Activated T-helper 17 cell treated with anti-CD3 and anti-CD28 coated beads, Interleukin-2, amount 50 U/mL, for 72 hours (primary cell): Measurements from ENCODE around the gene EMP1. TPM values are rescaled to one million over a fixed set of nuclear protein-coding genes. Genes with fewer than 3 reads are reported as not detected.
A peak's percentile ranks its signal among the peaks of the same experiment; 100 is the strongest.

ENCODE experiments used
- ATAC-seq: fragments of 150-1000 bp; cut with Tn5 transposase; replicated peaks from 2 replicates; pipeline ENCODE4 v1.10.0; 2021; ENCODE audit warnings: mild to moderate bottlenecking, moderate library complexity
- H3K27ac Mint-ChIP-seq: one replicate; pipeline ENCODE4 v1.8.0; 2022; ENCODE audit warnings: mixed read lengths
- H3K27me3 Mint-ChIP-seq: one replicate; pipeline ENCODE4 v1.8.0; 2022; ENCODE audit warnings: mixed read lengths
- H3K36me3 Mint-ChIP-seq: one replicate; pipeline ENCODE4 v1.8.0; 2022; ENCODE audit warnings: low read depth, mild to moderate bottlenecking, mixed read lengths
- H3K4me1 Mint-ChIP-seq: one replicate; pipeline ENCODE4 v1.8.0; 2022; ENCODE audit warnings: mixed read lengths
- H3K4me3 Mint-ChIP-seq: one replicate; pipeline ENCODE4 v1.8.0; 2022; ENCODE audit warnings: mild to moderate bottlenecking, mixed read lengths
- H3K9me3 Mint-ChIP-seq: one replicate; pipeline ENCODE4 v1.8.0; 2022; ENCODE audit warnings: mixed read lengths
- total RNA-seq, 2 donors: library from RNA; stranded (reverse); gene quantifications; one replicate each; pipeline ENCODE4 v1.2.3, GENCODE V29; 2022

Gene EMP1
- total RNA-seq, 2 donors from 2014 or later, result 36.7 to 60.2 TPM

DNA sequence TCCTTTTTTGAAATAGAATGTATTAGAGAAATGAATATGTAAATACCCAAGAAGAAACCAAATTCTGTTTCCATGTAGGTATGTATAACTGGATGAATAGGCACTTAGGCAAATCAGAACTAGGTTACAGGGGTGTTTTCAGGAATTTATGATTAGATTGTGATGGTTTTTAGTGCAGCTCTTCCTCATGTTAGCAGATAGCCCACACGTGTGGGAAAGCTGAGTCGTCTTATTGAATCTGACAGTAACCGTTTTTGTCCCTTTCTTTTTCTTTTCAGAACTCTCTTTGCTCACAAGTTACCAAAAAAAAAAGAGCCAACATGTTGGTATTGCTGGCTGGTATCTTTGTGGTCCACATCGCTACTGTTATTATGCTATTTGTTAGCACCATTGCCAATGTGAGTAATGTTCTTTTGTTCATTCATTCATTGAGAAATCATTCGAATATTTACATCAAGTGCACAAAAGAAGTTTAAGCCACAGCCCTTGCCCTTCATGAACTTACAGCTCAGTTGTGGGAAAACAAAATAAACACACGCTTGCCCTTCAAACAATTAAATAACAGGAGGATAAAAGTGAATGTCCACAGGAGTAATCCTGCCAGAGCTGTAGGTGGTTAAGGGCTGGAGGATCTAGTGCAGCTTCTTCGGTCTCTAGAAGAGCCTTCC, 14.8 kb downstream of the EMP1 start:
- ATAC-seq, result peak; percentile 47
- no peaks in the 10 kb centered on the region for H3K27me3 Mint-ChIP-seq

DNA sequence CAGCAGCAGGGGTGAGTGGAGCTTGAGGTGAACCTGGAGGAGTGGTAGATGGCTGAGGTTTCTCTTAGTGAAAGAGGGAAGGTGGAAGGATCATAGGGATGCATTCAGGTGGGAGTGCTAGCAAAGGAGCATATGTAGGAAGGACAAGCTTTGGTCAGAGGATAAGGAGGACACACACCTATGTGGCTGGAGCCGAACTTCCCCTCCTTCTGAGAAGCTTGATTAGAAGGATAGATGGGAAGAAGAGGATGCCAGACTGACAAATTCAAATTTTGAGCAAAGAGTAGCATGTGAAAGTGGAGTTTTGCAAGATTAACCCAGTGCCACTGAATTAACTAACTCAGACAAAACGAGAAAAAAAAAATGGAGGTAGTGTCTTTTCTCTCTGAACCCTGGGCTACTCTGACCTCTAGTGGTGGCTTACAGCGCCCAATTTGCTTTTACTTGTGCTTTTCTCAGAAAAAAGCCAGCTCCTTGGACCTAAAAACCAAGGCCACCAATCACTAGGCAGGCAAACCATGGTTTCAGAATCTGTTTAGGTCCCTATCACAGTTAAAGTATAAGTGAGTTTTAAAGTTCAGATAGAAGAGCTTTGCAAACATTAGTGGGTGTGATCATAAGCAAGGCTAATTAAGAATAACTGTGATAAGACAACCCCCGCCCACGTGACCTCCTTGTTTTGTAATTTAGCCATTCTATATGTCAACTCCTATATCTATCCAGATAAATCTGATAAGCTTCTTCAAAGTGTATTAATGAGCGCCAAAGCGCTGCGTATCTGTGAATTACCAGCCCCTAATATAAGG, 15.5 kb downstream of the EMP1 start:
- peaks cover 28% of the 10 kb centered on the region for H3K4me1 Mint-ChIP-seq
- H3K36me3 Mint-ChIP-seq, result peaks cover 50% of the 10 kb centered on the region
- peak overlapping the region; percentile 65 for H3K4me3 Mint-ChIP-seq
- H3K27ac Mint-ChIP-seq, result peak overlapping the region; percentile 87
- no peaks in the 10 kb centered on the region for H3K27me3 Mint-ChIP-seq
- H3K9me3 Mint-ChIP-seq, result no peaks in the 10 kb centered on the region
- peak; percentile 29 for ATAC-seq

More for the DNA sequence above, 14.8 kb downstream of the EMP1 start:
- Mint-ChIP-seq H3K9me3 (no peaks in the 10 kb centered on the region), H3K27ac (peak overlapping the region; percentile 87), H3K4me3 (peak overlapping the region; percentile 65), H3K36me3 (peaks cover 49% of the 10 kb centered on the region), H3K4me1 (peaks cover 32% of the 10 kb centered on the region)

DNA sequence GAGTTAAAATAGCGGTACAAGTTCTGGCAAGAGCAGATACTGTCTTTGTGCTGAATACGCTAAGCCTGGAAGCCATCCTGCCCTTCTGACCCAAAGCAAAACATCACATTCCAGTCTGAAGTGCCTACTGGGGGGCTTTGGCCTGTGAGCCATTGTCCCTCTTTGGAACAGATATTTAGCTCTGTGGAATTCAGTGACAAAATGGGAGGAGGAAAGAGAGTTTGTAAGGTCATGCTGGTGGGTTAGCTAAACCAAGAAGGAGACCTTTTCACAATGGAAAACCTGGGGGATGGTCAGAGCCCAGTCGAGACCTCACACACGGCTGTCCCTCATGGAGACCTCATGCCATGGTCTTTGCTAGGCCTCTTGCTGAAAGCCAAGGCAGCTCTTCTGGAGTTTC, 18.5 kb downstream of the EMP1 start:
- peaks cover 57% of the 10 kb centered on the region for H3K36me3 Mint-ChIP-seq
- ATAC-seq, result no peak
- H3K4me1 Mint-ChIP-seq, result peaks cover 16% of the 10 kb centered on the region
- H3K27me3 Mint-ChIP-seq, result no peaks in the 10 kb centered on the region
- H3K9me3 Mint-ChIP-seq, result no peaks in the 10 kb centered on the region
- H3K4me3 Mint-ChIP-seq, result no peak overlapping the region
- H3K27ac Mint-ChIP-seq, result no peak overlapping the region

DNA sequence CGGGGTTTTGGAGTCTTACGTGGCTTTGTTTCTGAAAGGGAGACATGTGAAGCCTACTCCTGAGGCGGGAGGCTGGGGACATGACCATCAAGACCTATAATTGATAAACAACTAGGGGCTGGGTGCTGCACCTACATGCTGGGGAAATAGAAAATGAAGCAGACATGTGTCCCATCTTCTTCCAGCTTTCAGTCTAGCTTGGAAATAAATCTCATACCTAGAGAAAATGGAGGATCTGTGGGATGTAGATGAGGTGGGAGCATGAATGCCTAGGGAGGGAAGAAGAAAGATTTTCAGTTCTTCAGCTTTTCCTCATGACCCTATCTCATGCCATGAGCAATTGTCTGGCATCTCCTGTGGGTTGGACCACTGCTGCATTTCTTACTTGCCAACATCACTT, 22.1 kb downstream of the EMP1 start:
- Mint-ChIP-seq H3K4me3 (no peak overlapping the region), H3K27me3 (peaks cover 4% of the 10 kb centered on the region), H3K4me1 (no peaks in the 10 kb centered on the region), H3K27ac (no peak overlapping the region), H3K9me3 (no peaks in the 10 kb centered on the region), H3K36me3 (peaks cover 32% of the 10 kb centered on the region)
- ATAC-seq, result no peak

DNA sequence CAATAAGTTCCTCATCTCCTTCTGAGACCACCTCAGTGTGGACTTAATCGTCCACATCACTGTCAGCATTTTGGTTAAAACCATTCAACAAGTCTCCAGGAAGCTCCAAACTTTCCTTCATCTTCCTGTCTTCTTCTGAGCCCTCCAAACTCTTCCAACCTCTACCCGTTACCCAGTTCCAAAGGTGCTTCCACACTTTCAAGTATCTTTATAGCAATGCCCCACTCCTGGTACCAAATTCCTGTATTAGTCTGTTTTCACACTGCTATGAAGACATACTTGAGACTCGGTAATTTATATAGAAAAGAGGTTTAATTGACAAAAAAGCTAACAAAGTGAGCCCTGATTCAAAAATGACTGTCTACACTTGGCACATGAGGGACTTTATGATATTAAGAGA, 22.8 kb downstream of the EMP1 start:
- H3K4me1 Mint-ChIP-seq, result no peaks in the 10 kb centered on the region
- H3K4me3 Mint-ChIP-seq, result no peak overlapping the region
- H3K27me3 Mint-ChIP-seq, result peaks cover 9% of the 10 kb centered on the region
- H3K36me3 Mint-ChIP-seq, result peaks cover 26% of the 10 kb centered on the region
- no peak overlapping the region for H3K27ac Mint-ChIP-seq
- ATAC-seq, result no peak
- no peaks in the 10 kb centered on the region for H3K9me3 Mint-ChIP-seq

DNA sequence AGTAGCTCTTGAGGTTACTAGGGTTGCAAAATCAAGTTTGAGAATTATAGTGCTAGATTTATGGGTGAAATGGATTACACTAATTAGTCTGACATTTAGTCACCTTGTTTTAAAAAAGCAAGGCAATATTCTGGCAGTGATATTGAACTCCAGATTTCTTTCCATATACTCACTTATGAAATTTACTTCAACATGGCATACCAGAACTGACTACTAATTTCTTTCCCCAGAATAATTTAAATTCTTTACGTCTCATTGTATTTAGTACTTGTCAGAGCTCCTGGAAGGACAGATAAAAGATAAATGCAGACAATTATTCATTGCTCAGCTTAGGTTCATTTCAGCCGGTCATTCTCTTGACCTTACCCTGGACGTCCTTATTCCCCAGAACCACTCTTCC, 24.3 kb downstream of the EMP1 start:
- H3K9me3 Mint-ChIP-seq, result no peaks in the 10 kb centered on the region

DNA sequence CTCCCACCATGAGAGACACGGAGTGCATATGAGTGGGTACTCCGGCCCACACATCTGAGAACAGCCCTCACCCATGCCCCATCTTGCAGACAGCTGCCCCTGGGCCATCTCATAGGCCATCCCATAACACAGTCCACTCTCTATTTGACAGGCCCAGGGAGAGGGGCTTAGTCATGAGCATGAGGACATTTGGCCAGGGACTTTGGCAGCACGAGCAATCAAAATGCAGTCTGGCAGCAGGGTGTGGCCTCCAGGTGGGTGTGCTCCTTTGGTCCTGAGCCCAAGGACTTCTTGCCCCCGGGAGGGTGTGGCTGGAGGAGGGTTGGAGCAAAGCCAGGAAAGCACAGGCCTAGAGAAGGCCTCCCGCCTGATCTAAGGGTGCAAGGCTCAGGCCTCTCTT, 25.6 kb downstream of the EMP1 start:
- Mint-ChIP-seq H3K4me1 (no peaks in the 10 kb centered on the region), H3K27me3 (peaks cover 23% of the 10 kb centered on the region), H3K27ac (no peak overlapping the region), H3K36me3 (peaks cover 7% of the 10 kb centered on the region), H3K9me3 (no peaks in the 10 kb centered on the region), H3K4me3 (no peak overlapping the region)
- ATAC-seq, result no peak

More for the DNA sequence above, 24.3 kb downstream of the EMP1 start:
- ATAC-seq, result no peak
- Mint-ChIP-seq H3K27ac (no peak overlapping the region), H3K4me3 (no peak overlapping the region), H3K4me1 (no peaks in the 10 kb centered on the region), H3K27me3 (peaks cover 15% of the 10 kb centered on the region), H3K36me3 (peaks cover 13% of the 10 kb centered on the region)

DNA sequence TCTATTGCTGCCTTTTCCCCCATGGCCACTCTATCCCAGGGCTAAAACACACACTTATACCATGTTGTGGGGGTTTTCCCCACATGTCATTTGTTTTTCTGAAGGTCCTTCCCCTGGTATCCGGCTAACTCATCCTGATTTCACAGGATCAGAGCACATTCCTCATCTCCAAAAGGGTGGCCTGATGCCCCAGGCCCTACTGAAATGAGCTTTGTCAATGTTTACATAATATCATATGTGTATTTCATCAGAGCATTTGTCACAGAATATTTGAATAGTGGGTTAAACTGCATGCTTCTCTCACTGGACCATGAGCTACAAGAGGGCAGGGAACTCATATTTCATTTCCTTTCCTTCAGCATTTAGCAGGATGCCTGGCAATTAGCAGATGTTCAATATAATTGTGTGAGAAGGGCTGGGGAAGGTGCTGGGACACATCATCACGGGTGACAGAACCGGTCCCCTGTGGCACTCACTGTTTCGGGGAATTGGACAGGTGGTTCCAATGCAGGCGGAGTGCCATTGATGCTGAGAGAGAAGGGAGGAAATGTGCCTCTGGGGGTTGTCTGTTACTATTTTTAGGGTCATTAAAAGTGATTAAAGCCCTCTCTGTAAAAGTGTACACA, 26.8 kb downstream of the EMP1 start:
- no peaks in the 10 kb centered on the region for H3K9me3 Mint-ChIP-seq
- H3K4me3 Mint-ChIP-seq, result no peak overlapping the region
- H3K27ac Mint-ChIP-seq, result no peak overlapping the region
- ATAC-seq, result no peak
- no peaks in the 10 kb centered on the region for H3K4me1 Mint-ChIP-seq
- H3K36me3 Mint-ChIP-seq, result peaks cover 3% of the 10 kb centered on the region
- H3K27me3 Mint-ChIP-seq, result peaks cover 29% of the 10 kb centered on the region

DNA sequence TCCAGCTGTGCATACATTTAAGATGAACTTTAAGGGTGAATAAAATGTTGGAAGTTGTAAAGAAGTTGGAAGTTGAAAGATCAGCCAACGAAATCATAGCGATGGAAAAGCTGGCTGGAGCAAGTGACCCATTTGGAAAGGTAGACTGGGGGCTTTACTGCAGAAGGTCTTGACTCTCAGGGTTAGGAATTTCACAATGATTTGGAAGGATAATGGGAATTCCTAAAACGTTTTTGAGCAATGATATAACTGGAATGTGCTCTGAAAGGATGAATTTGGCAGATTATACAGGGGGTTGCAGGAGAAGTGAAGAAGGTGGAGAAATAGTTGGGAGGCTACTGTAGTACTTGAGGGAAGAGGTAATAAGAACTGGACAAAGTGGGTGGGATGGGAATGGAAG, 27.4 kb downstream of the EMP1 start:
- H3K27ac Mint-ChIP-seq, result no peak overlapping the region
- H3K27me3 Mint-ChIP-seq, result peaks cover 30% of the 10 kb centered on the region
- H3K9me3 Mint-ChIP-seq, result no peaks in the 10 kb centered on the region
- H3K4me1 Mint-ChIP-seq, result no peaks in the 10 kb centered on the region
- H3K4me3 Mint-ChIP-seq, result no peak overlapping the region
- no peaks in the 10 kb centered on the region for H3K36me3 Mint-ChIP-seq
- no peak for ATAC-seq

DNA sequence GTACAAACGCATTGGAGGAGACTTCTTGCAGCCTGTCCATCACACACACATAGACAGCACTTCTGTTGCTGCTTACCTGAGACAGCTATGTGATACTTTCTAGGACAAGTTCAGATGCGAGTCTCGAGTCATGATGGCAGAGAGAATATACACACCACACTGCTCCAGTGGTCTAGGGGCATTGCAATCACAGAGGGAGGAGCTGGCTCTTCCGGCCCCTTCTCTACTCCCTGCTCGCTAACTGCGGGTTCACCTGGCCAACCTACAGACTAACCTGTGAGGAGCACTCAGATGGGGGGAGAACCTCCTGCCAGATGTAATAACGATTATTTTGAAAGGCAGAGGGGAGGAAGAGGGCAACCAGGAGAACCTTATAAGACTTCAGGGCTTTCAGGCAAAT, 30.7 kb downstream of the EMP1 start:
- ATAC-seq, result no peak
- Mint-ChIP-seq H3K27me3 (peaks cover 39% of the 10 kb centered on the region), H3K36me3 (no peaks in the 10 kb centered on the region), H3K9me3 (no peaks in the 10 kb centered on the region), H3K27ac (no peak overlapping the region), H3K4me1 (no peaks in the 10 kb centered on the region), H3K4me3 (no peak overlapping the region)

DNA sequence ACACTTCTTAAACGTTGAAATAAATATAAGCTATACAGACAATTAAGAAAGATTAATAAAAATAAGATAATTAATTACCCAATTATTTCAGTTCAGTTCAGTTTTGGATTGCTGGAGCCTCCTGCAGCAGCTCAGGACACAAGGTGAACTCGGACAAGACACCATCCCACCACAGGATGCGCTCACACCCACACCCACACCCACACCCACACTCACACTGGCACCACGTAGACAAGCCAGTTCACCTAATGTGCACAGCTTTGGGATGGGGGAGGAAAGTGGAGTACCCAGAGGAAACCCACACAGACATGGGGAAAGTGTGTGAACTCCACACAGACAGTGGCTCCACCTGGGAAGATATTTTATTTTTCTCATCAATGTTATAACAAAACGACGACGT, 32.1 kb downstream of the EMP1 start:
- Mint-ChIP-seq H3K4me1 (no peaks in the 10 kb centered on the region), H3K4me3 (no peak overlapping the region), H3K27ac (no peak overlapping the region), H3K36me3 (no peaks in the 10 kb centered on the region), H3K9me3 (no peaks in the 10 kb centered on the region), H3K27me3 (peaks cover 36% of the 10 kb centered on the region)
- no peak for ATAC-seq

DNA sequence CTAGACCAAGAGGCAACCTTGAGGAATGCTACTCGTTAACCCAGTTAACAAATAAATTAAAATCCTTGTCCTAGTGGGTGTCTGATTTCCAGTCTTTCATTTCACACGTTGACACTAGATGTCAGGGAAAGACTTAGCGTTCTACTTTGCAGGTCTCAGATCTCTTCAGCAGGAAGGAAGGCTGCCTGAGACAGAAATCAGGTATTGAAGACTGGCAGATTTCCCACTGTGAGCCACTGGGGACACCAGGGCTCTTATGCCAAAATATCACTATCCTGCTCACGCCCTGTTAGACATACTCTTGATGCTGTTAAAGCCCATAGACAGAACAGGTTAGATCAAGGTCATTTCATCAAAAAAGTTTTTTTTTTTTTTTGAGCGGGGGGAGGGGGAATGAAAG, 33.0 kb downstream of the EMP1 start:
- peaks cover 31% of the 10 kb centered on the region for H3K27me3 Mint-ChIP-seq
- ATAC-seq, result no peak
- H3K9me3 Mint-ChIP-seq, result no peaks in the 10 kb centered on the region
- H3K36me3 Mint-ChIP-seq, result no peaks in the 10 kb centered on the region
- H3K4me3 Mint-ChIP-seq, result no peak overlapping the region
- no peaks in the 10 kb centered on the region for H3K4me1 Mint-ChIP-seq
- H3K27ac Mint-ChIP-seq, result no peak overlapping the region

DNA sequence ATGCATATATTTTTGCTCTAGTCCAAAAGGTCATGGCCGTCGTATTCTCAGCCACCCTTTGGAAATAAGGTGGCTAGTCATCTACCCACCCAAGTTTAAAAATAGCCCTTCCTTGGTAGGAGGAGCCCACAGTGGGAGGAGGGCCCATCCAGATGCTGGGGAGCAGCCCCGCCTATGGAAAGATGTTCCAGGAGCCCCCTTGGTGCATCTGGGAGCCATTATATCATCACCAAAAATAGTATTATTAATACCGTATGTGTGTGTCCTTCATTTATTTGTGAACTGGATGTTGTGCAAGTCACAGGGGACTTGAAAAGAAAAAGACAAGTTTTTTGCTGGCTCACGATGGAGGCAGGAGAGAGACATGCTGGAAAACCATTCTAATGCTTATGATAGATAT, 34.0 kb downstream of the EMP1 start:
- Mint-ChIP-seq H3K9me3 (no peaks in the 10 kb centered on the region), H3K4me1 (no peaks in the 10 kb centered on the region), H3K36me3 (no peaks in the 10 kb centered on the region), H3K4me3 (no peak overlapping the region), H3K27ac (no peak overlapping the region), H3K27me3 (peaks cover 29% of the 10 kb centered on the region)
- ATAC-seq, result no peak

DNA sequence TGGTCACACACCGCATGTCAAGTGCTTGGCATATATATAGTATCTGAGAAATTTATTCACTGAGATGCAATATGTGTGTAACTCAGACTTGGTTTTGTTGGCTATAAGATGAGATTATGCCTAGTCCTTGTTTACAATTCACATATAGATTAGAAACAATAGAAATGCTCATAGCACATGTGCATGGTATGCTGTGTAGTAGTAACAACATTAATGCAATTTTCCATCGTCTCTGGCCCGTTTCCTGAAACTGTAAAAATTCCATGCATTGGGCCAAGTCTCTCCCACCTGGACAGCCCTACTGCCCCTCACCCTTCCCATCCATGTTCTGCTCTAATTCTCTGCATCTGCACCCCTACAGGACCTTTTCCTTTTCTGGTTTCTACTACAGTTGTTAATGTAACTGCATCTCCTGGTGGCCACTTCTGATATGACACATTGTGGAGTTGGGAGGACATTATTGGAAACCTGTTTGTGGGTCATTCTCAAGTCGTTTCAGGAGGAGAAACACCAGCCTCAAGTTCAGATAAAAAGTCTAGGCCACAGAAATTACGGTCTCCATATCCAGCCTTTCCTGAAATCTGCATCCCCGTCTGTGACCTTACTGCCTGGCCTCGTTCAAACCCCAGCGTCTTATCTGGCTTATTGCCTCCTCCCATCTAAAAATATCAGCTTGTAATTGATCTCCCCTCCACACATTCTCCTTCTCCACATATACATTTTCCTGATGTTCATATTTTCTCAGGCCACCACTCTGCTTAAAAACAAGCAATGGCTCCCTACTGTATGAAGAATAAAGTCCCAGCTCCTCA, 37.5 kb downstream of the EMP1 start:
- H3K4me3 Mint-ChIP-seq, result no peak overlapping the region
- H3K4me1 Mint-ChIP-seq, result no peaks in the 10 kb centered on the region
- no peaks in the 10 kb centered on the region for H3K9me3 Mint-ChIP-seq
- ATAC-seq, result peak; percentile 35
- H3K27me3 Mint-ChIP-seq, result peaks cover 19% of the 10 kb centered on the region
- no peaks in the 10 kb centered on the region for H3K36me3 Mint-ChIP-seq
- H3K27ac Mint-ChIP-seq, result no peak overlapping the region
